GM18508 (cell line): ENCODE results near the gene C1orf105.
"Not testable (repeated sequence)": the region's sequence is repeated elsewhere in the genome, so short reads cannot be mapped to it uniquely, and the experiment has no call there.

Source experiments
- ATAC-seq: cut with Tn5 transposase; IDR thresholded peaks from one replicate; pipeline ENCODE4 v1.9.1; 2021; ENCODE audit warnings: moderate number of reproducible peaks; ENCODE audit not compliant: insufficient read depth, unreplicated experiment

The C1orf105 gene, protein sequence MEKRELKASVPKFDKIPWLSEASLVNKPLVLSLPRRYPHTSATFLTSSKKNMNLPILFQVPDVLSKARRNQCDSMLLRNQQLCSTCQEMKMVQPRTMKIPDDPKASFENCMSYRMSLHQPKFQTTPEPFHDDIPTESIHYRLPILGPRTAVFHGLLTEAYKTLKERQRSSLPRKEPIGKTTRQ

DNA sequence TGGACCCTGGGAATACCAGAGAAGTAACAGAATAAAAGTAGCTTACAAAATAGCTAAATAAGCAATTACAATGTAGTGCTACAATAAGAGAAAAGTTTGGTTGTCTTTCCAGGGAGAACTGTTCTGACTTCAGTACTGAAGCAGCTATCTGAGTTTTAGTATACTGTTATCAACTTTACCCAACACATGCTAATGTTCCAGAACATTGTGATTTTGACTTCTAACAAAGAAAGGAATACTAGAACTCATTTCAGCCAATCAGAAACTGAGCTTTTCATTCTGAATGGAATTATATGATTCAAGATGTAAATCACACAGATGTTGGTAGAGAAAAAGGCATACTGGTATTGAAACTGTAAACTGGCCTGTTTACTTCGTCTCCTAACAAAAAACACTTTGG, at the start of gene C1orf105:
Gene C1orf105, plus strand, starts transcription at position 301 of the 400 bp plus-strand sequence. CDS start 201 bp downstream, outside the sequence.
- no peak for ATAC-seq

DNA sequence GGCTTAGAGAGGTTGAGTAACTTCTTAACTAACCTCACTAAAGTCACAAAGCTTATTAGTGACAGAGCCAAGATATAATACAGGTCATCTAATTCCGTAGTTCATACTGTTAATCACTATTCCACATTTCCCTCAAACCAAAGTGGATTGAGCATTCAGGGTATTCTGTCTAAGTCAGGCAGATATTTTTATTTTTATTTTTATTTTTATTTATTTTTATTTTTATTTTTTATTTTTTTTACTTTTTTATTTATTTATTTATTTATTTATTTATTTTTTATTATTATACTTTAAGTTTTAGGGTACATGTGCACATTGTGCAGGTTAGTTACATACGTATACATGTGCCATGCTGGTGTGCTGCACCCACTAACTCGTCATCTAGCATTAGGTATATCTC, 48.8 kb upstream of the C1orf105 start:
- ATAC-seq, result not testable (repeated sequence)

DNA sequence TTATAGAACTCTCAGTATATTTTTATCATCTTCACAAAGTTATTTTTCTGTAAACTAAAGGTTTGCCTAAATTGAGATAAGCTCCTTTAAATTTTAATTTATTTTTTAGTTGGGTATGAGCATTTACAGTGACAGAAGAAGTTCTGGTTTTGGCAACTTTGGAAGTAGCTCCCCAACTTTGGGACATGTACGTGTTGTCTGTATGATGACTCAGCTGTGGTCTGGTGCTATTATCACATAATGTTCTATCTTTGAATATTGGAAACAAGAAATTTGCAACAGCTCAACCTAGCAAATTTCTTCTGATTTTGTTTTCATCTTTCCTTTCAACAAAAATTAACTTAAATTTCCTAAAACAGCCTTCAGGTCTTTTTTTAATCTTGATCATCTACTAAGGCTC, 46.6 kb upstream of the C1orf105 start:
- ATAC-seq, result no peak

DNA sequence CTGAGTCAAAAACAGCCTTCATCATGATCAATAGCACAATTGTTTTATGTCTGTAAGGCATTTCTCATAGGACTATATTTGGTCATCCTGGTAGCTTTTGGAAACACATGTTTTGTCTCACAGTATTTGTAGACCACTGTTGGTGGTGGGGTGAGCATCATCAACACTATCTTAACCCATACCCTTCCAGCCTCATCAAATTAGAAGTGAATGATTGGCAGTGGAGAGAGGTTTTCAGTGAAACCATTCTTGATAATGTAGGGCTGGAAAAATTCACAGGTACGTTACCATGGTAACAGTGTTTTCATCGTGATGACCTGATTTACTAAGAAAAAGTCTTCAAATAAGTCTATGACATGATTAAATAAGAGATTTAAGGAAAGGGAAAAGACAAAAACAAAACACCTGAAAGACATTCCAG, 45.3 kb upstream of the C1orf105 start:
- ATAC-seq, result no peak

DNA sequence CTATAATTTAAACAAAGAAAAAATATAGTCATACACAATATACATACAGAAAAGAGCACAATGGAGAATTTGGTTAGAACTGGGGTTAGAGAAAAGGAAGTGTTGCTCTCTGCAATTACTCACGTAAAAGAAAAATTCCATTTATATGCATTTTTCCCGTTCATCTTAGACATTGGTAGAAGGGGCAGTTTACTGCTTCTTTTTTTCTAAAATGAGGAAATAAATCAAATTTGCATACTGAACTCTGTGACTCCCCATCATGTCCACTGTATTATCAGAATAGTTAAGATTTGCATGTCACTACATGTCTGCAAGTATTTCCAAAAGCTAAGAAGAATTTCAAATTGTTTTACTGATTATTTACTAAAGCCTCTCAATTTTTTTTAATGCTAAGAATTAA, 44.1 kb upstream of the C1orf105 start:
- ATAC-seq, result no peak

DNA sequence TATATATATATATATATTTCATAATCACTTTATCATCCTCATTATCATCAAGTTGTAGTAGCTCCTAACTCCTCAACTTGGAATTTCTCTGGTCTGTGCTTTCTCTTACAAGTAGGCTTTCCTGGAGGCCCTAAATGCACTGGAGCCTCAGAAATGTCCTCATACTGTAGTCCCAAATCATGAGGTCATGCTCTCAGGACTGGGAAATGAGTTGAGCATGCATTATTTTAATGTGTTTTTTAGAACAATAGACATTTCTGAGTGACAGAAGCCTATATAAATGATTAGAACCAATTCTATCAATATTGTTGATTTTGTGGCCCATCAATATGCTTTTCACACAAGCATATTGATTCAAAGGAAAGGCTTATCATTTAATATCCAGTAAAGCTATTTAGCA, 42.9 kb upstream of the C1orf105 start:
- no peak for ATAC-seq

DNA sequence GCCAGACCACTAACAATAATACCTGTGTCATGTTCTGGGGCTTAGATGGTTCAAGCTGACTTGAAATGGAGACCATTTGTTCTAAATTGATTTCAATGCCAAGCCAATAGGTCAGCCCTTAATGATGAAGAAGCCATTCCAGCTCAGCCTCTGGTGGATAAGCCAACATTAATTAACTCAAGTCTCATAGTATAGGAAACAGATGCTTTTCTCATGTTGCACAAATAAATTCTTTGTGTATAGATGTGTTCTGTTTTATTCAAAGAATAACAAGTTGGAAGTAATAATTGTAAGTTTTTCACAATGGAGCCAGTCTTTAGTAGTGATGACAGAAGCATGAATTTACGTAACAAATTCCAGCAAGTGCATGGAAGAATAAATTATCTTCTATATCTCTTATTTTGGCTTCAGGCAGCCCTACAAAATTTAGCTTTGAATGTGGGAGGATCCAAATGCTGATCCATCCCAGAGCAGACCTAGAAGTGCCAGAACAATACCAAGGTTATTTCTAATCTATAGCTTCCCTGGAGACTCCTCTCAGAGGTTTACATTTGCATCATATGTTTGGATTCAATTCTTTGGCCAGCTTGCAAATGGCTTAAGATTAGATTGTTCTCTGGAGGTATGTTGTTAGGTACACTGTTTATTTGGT, 42.2 kb upstream of the C1orf105 start:
- ATAC-seq, result no peak

DNA sequence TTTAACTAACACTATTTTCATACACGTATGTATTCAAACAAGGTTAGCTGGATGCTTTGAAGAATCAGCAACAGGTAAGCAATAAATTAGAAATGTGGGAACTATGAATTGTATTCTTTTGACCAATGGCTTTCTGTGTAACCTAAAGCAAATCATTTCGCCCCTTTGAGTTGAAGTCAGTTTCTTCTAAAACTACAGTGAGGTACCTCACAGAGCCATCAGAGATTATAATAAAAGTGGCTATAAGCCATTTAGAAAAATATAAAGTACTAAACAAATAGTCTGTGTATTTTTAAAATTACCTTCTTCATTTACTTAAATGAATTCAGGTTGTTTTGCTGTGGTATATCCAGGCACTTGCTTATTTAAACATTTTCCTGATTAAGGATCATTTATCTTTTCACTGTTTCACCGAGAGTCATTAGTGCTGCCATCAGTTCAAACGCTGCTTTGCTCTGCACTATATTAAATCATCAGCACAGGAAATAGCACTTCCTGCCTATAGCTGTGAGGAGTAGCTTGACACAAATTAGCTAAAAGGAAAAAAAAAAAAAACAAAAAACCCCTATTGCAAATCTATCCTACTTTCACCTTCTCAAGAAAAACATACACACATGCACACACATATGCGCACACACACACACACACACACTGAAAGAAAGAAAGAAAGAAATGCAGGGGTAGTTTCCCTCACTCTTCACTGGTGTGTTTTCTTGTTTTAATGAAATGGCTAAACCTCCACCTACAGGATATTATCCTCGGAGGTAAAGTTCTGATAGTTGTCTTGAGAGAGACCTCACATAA, 39.8 kb upstream of the C1orf105 start:
- ATAC-seq, result peak; percentile 81

DNA sequence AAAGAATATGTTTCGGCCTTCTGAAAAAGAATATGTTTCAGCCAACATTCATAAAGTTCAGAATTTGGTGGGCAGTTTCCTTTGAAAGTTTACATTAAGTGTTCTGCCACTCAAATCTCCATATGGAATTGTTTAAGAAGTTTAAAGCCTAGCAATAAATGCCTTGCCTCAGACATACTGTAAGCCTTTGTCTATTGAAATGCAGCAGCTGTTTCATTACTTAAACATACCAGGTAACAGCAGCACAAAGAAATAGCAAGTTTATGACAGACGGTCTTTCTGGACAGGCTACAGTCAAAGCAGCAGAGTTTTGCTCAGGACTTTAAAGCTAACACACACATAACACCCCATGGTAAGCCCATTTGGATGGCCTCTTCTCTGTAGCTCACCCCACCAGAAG, 38.5 kb upstream of the C1orf105 start:
- no peak for ATAC-seq

DNA sequence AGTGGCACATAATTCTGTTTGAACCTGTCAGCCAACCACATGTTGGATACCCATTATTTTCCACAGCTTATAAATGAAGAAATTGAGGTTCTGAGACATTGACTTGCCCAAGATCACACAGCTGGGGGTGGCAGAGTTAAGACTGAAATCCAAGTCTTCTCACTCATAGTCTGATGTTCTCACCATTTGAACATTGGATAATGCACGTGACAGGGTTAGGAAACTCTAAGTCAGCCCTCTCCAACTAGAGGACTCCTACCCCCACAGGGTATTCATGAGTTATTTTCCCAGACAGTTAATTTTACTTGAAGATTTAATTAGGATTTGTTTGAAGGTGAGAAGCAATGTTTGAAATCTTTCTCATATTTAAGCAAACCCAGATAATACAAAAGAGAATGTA, 38.1 kb upstream of the C1orf105 start:
- no peak for ATAC-seq

DNA sequence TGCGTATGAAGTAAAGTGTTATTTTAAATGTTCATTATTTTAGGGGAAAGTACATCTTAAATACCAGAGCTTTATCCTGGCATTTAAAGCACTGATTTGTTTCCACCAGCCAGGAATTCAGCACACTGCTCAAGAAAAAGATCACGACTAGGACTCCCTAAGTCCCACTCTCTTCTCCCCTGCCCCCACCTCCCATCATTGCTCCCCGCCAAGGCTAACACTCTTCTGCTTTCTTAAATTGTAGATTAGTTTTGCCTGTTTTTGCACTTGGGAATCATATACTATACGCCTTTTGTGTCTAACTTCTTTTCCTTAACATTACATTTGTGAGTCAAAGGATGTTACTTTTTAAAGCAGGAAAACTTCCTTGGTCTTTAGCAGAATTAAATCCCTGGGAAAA, 37.5 kb upstream of the C1orf105 start:
- ATAC-seq, result no peak

DNA sequence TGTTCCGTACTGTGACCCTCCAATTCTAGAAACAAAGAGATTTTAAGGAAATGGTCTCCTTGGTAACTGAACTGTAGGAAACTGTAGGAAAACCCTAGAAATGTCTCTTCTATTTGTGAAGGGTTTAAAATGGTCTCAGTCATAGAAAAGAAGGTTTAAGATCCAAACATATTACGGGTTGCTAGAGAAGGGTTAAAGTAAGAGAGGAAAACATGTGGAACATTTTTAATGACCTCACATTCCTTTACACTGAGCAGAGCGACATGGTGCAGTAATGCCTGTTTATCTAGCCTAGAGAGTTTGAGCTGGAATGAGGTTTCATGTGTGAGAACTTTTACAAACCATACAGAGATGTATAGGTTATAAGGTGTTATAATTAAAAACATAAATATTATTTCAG, 36.9 kb upstream of the C1orf105 start:
- ATAC-seq, result no peak

DNA sequence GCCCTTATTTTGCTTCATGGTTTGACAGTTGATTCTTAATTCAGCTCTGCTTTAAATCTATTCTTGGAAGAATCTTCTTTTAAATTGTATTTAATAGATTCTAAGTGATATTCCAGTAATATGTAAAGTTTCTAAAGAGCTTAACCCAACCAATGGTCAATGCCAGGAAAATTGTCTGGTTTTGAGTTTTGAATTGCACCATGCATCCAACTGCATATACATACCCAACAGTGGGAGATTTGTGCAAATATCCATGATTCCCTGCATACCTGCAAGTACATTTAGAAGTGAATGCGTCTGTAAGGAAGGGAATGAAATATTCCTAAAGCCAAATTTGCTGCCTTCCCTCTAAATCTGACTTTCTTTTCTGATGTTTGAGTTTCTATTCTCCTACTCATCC, 35.8 kb upstream of the C1orf105 start:
- no peak for ATAC-seq

DNA sequence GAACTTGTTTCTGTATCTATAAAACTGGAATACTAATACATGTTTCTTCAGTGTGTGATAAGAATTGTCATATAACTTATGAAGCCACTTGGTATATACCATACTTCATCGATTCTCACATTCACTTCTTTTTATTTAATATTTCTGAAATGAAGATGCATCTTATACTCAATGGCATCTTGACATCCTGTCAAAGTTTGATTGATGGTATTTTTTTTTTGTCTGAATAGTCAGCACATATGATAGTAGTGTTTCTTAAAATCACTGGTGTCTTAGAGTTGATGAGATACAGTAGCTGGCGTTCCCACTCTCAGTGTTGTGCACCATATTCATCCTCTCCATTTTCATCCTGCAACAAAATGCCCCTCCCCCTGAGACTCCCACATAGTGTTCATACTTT, 34.4 kb upstream of the C1orf105 start:
- ATAC-seq, result no peak

DNA sequence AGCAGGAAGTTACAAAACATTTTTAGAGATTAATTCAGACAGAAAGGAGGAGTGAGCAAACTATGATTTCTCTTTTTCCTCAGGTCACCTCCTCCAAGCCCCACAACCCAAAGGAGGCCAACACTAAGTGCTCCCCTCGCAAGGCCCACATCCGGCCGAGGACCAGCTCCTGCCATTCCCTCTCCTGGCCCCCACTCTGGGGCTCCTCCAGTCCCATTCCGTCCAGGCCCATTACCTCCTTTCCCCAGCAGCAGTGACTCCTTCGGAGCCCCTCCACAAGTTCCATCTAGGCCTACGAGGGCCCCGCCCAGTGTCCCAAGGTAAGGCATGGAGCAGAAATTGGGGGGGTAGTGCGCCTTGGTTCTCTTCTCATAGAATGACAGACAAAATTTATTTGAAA, 32.0 kb upstream of the C1orf105 start:
- ATAC-seq, result no peak

DNA sequence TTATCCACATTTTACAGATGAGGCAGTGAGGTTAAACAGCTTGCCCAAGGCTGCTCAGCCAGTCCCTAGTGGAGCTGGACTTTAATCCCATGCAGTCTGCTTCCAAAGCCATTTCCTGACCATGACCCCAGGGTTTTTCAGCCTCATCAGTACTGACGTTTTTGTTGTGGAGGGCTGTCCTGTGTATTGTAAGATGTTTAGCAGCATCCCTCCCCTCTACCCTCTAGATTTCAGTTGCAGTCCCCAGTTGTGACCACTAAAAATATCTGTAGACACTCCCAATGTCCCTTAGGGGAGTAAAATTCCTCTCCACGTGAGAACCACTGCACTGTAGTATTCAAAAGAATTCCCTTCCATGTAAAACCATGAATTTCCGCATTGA, 30.2 kb upstream of the C1orf105 start:
- ATAC-seq, result no peak

DNA sequence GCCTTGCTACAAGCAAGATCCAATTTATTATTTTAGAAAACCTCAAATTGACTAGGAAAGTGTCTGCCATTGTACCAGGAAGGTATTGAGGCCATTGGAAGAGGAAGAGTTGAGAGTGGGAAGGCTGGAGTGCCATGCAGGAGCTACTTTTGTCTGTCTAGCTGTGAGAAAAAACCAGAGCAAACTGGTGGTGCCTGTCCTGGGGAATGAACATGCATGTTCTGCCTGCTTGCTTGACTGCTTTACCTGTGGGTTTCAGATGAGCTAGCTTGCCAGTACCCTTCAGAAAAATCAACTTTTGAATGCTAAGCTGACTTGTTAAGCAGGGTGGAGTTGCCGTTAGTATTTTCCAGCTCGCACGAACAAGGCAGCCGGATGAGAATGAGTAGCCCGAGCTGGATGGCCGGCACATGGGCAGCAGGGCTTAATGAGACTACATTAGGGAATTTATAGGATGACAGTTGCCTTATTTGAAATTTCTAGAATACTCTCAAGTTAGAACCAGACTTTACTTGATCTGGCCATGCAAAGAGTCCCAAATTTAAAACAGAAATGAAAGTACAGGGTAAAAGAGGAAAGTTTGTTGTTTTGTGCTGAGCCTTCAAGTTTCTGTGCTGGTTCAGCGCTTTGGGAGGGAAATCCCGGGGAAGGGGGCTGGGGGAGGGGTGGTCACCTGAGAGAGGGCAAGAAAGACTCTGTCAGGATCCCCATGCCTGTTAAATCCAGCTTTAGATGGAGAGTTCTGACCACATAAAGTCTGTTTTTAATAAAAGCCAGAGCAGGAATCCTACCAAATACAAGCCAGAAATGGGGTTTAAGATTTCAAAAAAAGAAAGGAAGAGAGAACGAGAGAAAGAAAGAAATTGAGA, 29.6 kb upstream of the C1orf105 start:
- ATAC-seq, result peak; percentile 45

DNA sequence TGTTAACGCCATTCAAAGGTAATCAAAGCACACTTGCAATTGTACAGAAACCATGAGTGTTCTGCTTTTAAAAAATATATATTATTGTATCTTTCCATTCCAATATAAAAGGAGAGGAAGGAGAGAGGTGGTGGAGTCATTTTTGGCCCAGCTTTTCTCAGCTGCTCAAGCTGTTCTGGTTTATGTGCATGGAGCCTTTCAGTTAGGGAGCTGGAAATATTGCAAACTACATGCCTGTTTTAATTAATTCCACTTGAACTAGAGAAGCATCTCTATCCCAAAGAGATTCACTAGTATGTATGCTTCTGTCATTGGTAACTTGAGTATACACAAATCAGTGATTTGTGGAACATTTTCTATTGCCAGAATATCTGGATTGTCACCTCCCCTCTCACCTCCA, 28.5 kb upstream of the C1orf105 start:
- no peak for ATAC-seq

DNA sequence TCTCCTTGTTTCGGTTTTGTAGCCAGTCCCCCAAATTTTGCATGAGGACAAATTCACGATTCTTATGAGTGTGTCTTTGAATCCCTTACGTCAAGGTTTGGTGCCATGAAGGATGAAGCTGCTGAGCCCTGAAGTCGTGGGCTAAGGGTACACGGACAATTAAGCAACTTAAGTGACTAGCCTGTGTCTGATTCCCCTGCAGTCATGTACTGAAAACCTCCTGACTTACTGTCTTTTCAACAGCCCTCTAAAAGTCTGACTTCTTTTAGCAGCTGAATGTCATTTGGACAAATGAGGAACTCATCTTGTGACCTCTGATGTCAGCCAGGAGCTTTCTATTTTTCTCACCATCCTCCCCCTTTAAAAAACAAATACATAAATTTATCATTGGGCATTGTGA, 27.1 kb upstream of the C1orf105 start:
- ATAC-seq, result no peak

DNA sequence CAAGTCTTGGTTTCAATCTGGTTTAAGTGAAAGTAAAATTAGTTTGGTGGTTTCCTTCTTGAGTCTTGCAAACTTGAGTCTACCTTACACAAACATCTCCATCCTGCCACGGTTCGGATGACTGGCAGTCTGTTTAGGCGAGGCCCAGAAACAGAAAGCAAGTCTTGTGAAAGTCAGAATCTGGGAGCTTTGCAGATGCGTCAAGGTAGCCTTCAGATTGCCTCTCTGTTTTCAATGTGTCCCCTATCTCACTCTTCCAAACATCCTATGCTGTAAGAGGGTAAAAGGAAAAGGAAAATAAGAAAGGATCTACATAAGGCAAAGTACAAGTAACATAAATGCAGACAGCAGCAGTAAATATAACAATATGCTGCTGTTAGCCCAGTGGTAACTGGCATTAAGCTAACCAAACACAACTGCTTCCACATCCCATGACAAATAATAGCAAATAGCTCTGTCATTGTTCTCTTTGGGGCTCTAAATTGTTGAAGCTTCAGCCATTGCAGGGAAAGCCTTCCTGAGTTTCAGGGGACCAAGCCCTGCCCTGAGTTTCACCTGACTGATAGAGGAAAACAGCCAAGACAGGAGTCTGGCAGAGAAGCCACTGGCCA, 26.2 kb upstream of the C1orf105 start:
- ATAC-seq, result peak; percentile 81
